Measurements from ENCODE around the gene PISD.

Gene PISD

DNA sequence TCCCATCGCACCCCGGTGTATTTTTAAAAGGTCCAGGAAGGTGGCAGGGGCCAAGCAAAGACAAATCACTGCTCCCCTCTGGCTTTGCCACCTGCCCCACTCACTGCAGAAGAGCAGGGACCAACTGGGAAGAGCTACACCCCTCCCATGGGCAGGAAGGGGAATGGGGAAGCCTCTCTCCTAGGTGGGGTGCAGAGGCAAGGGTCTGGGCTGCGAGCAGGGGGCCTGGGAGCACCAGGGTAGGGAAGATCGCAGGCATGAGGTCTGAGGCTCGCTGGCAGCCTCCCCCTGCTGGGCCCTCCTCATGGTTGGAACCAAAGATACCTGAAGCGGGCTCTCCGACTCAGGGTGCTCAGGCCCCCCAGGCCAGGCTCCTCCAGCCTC lies 36.8 kb downstream of the PISD start:
- DNase-seq: no peak

DNA sequence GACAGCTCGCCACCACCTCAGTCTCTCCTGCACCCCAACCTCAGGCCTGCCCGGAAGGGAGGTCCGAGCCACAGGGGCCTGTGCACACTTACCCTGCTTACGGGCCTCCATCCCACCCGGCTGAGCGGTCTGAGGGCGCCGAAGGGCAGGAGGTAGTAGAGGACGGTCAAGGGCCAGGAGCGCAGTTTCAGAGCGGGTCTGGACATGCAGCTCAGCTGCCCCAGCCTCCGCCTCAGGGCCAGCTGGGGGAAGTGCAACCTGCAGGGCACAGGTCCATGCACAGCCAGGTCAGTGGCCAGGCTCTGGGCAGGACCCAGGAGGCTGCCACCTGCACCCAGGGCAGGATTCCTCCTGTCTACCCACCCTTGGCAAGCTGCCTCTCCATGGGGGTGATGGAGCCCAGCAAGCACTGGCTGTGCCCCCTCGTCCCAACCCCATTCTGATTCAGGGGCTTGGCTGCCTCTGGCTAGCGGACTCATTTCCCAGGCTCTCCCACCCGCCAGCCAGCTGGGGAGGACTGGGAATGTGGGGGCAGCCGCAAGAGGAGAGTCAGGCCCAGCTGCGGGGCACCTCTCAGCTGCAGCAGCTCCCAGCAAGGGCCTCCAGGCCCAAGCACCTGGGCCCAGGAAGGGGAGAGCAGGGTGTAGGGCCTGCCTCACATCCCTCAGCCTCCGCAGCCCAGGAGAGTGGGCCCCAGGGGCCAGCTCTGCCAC lies 38.3 kb downstream of the PISD start:
- no peak for DNase-seq

DNA sequence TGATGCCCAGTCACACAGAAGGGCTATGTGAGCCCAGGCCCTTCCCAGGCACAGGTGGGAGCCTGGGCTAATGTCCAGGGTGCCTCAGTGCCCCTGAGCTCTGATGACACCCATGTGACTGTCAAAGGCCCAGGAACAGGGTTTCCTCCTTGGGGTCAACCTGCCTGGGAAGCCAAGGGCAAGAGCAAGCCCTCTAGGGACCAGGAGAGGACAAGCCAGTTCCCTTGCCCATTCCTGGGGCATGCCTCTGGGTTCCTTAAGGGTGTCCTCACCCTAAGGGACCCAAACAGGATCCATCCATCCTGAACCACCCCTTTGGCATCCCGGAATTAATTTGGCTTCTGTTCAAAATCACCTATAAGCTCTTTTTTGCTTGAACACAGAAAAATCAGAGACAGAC lies 39.0 kb downstream of the PISD start:
- no peak for DNase-seq

DNA sequence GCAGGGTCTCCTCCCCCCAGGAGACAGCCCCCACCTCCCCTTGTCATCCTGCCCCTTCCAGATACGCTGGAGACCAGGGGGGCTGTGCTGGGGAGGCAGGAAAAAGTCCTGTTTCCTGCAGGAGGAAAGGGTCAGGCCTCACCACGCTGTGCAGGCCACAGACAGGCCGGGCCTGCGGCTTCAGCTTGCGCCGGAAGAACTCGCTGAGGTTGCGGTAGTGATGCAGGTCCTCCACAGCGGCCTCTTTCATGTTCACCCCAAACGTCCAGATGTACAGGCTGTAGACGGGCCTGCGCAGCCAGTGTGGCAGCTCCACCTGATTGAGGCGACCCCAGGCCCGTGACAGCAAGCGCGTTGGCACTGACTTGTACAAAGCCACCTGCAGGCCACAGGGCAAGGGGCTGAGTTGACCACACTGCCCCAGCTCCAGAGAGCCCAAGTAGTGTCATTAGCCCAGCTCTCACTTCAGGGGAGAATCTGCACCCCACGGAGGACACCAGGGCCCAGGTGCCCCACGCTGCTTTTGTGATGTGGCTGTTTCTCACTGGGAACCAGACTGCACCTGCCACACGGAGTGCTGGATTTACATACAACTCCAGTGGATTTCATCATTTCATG lies 40.4 kb downstream of the PISD start:
- no peak for DNase-seq

DNA sequence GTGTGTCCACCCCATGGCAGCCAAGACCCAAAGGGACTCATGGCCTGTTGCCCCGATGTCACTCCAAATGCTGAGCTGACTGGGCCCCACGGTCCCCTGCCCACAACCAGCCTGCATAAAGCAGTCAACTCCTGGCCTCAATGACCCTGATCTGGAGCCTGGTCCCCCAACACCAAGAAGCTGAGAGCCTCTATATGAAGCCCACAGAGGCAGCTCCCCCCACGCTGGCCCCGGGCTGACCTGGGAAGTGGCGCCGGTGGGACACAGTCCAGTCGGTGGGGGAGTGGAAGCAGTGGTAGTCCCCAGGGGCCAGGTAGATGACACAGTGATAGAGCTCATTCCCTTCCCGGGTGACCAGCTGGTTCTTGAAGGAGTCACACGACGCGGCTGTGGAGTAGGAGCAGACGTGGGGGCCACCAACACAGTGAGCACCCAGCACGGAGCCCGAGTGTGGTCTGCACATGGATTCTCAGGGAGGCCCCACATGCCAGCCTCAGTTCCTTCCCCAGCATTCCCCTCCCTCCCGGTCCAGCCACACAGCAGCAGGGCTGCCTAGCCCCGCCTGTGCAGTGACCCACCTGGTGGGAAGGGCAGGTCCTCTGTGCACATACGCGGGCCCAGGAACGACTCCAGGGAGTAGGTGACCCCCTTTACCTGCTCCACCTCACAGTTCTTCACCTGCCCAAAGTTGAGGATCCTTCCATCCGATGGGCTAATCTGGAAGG lies 41.1 kb downstream of the PISD start:
- DNase-seq: no peak

DNA sequence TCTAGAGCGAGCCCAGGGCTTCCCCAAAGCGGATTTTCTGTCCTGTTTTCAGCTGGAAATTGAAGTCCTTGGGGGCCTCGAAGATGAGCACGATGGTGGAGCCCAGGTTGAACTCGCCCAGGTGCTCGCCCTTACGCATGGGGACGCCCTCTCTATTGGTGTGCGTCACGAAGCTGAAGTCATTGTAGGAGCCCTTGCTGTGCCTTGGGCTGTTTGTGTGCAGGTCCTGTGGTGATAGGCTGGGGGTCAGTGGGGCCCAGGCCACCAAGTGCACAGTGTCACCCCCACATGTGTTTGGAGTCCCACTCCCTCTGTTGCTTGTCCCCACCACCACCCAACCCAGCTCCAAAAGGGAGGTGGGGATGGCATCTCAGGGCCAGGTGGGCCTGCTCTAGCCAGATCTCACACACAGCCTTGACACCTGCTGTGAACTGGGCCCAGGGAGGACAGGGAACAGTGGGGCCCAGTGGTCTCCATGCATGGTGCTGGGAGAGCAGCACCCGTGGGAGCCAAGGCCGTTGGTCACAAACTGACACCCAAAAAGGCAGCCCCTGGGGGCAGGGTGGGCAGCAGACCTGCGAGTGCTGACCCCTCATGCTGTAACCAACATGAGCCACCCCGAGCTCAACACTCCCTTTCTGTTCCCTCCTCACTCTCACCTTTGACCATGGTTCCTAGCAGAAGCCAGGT lies 42.3 kb downstream of the PISD start:
- no peak for DNase-seq

DNA sequence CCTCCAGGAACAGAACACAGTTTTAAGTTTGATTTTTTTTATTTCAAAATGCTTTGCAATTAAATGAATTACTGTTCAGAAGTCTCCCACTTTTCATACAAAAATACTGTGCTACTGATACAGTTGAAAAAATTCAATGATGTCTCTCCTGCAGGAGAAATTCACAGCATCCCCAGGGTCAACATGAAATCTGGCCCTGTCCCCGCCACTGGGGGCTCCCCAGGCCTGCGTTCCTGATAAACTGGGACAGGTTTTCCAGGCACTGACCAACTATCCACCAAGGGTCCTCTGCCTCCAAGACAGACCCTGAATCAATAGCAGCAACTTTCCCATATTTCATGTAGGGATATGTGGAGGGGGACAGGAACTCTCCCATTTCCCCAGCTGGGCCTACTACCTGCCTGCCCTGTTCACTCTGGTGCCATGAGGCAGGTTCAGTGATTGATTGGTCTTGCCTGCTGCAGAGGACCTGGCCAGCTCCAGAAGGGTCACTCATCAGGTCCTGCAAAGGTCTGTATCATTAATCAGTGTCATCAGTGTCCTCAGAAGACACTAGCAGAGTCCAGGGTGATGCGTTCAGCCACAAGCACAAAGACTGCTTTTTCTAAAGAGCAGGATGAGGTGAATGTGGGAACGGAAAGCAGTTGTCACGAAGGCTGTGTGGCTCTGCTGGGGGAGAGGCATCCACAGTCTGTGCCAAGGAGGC lies 43.4 kb downstream of the PISD start:
- DNase-seq: no peak

DNA sequence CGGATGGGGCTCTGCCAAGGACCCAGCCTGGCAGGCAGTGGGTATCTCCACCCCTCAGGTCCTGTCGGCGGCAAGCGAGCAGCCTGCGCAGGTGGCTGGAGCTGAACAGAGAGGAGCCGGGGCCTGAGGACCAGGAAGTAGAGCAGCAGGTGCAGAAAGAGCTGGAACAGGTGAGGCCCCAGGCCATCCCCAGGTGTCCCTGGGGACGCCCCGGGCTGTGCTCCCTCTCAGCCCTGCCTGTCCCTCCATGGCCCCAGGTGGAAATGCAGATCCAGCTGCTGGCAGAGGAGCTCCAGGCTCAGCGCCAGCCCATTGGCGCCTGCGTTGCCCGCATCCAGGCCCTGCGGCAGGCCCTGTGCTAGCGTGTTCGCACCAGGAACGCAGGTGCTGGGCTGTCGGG lies 44.0 kb downstream of the PISD start:
- no peak for DNase-seq

DNA sequence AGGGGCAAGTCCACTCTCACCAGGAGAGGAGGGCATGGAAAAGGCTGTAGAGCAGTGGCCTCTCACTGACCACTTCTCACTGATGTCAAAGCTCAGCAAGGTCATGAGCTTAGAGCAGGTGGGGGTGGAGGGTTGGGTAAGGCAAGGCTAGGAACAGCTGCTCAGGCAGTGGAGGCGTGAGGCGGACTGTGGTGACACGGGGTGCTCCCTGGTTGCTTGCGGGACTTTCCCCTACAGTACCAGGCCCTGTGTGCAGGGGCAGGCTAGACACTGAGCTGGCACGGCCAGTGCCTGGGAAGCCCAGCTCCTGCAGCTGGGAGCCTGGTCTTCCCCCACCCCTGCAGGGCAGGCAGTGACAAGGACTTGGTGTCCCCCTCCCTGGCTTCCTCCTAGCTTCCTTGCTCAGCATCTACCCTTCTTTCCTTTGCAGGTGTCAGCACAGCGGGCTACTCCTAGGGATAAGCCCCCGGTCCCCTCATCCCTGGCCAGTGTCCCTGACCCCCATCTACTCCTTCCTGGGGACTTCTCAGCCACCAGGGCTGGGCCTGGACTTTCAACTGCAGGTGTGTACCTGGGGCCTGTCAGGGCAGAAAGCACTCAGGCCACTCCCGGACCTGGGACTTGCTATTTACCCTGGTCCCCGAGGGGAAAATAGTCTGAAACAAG lies 45.6 kb downstream of the PISD start:
- DNase-seq: no peak

DNA sequence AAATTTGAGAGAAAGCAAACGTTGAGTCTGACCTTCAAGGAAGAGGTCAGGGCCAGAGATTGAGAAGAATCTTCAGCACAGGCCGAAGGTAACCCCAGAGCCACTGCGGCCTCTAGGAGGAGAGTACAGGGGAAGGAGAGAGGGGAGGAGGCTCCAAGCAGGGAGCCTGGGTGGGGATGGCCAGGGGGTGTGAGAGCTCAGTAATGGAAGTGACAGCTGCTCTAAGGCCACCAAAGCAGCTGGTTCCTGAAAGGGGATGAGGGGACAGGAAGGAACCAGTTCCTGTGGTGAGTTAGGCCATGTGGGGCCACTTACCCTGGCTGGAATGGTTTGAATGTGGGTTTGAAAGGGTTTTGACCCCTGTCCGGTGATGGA lies 46.1 kb downstream of the PISD start:
- DNase-seq: no peak

DNA sequence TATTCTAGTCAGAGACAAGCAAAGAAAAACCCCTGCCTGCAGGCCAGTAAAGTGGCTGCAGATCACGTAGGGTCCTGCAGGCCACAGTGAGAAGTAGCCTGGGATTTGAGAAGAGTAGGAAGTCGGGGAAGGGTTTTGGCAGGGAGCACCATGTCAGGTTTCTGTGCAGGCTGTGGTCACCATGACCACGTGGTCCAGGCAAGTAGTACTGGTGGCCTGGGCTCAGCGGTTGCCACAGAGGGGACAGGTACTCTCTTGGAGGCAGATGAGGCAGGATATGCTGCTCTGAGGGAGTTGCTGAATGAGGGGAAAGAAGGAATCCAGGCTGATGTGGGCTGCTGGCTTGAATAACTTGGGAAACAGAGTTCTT lies 46.5 kb downstream of the PISD start:
- no peak for DNase-seq

DNA sequence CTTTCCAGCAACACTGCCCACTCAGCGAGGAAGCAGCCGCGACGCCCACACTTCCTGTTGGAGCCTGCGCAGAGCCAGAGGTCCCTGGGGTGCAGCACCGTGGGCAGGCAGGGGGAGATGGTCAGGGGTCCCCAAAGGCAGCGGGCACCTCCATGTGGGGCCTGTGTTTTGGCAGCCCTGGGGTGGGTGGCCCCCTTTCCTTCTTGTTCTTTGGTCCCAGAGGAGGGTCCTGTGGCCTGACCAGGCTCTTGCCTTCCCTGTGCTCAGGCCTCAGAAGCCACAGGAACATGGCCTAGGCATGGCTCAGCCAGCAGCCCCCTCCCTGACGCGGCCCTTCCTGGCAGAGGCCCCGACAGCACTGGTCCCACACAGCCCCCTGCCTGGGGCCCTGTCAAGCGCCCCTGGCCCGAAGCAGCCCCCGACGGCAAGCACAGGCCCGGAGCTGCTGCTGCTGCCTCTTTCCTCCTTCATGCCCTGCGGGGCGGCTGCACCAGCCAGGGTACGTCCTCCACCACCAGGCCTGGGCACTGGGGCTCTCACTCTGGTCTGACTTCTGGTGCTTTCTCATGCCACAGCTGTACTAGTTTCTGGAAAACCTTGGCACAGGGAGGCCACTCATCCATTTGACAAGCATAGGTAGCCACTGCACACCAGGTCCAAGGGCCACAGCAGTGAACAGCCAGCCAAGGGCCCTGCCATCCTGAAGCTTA lies 47.1 kb downstream of the PISD start:
- DNase-seq: no peak

DNA sequence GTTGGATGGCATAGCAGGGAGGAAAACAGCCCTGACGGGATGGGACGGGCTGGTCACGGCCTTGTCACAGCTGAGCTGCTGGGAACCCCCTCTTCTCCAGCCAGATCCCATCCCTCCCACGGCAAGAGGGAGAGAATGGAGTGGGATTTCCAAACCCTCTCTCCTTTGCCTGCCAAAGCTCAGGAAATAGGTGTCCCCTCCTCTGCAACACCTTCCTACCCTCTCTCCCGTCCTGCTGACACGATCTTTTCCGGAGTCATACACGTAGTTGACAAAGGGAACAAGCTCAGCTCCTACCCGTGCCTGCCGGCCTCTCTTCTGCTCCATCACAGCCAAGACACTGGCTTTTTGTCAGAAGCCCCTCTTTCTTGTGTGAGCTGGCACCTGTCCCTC lies 48.1 kb downstream of the PISD start:
- DNase-seq: no peak

DNA sequence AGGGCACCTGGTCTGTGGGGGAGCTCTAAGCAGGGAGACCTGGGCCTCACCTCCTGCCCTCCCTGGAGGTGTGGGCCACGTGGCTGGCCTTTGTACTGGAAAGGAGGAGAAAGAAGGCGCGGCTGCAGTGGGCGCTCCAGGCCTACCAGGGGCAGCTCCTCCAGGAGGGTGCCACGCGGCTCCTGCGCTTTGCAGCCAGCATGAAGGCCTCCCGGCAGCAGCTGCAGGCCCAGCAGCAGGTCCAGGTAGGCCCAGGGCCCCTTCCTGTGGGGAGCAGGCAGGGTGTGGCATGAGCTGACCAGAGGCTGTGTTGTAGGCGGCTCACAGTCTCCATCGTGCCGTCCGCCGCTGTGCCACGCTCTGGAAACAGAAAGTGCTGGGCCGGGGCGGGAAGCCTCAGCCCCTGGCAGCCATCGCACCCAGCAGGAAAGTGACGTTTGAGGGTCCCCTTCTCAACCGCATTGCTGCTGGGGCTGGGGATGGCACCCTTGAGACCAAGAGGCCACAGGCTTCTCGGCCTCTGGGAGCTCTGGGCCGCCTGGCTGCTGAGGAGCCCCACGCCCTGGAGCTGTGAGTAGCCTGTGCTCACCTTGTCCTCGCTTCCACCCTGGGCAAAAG lies 48.6 kb downstream of the PISD start:
- DNase-seq: no peak

DNA sequence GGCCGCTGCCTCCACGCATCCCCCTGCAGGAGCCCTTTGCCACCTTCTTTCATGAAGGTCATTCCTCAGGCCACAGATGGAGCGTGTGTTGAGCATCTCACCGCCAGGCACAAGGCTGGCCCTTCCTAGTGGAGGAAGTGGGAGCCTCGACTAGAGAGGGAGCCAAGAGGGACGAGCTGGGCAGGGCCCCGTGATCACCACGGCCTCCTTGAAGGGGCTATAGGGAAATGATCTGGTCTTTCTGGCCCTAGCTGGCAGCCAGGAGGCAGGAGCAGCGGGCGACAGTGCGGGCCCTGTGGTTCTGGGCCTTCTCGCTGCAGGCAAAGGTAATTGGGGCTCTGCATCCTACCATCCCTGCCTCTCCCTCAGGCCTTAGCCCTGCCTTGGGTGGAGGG lies 49.1 kb downstream of the PISD start:
- no peak for DNase-seq

DNA sequence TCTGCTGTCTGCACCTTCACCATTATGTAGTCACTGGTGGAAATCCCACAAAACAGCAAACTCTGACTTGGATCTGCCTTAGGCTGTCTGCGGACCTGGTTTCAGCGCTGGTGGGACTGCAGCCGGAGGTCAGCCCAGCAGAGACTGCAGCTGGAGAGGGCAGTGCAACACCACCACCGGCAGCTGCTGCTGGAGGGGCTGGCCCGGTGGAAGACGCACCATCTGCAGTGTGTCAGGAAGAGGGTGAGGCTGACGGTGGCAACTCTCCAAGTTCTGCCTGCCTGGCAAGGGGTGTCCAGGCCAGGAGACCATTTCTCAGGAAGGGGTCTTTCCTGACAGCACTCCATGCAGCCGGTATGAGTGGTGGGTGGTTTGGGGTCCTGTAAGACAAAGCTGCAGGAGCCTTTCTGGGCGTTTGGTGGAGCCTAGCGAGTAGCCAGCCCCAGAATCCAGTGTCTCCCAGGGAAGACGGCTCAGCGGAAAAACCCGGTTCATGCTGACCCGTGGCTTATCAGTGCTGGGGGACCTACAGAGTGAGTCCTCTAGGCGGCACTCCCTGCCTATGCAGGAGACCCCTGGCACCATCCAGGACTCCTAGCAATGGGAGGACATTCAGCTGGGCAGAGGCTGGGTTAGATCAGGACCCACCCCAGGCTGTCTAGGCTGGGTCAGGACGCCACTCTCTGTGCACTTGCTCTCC lies 50.8 kb downstream of the PISD start:
- no peak for DNase-seq

DNA sequence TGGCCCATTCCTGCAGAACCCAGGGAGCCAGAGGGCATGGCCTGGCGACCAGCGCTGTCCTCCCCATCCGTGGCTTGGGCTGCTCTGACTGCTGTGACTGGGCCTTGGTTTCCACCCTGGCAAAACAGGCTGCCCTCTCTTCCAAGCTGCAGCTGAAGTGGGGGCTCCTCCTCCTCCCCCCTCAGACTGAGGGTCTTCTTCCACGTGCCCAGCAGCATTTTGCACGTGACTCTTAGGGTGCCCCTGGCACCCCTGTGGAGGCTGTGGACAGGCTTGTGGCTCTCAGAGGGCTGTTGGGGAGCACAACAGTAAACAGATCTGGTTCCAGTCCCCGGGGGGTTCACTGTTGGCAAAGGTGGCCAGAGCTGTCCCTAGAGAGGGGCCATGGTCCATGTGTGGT lies 51.4 kb downstream of the PISD start:
- DNase-seq: no peak

DNA sequence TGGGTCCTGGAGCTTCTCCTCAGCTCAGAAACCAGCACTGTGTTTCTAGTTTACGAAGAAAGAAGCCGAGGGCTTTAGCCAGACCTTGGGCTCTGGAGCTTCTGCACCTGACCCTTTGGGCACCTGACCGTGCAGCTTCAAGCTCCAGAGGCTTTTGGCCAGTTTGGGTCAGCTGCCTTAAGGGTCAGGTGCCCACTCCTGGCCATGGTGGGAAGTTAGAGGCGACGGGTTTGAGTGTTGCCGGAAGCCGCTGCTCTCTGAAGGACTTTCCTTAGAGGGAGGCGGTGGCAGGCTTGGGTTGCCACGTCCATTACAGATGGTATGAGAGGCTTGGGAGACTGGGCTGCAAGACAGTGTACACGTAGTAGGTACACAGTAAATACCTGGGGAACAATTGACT lies 52.3 kb downstream of the PISD start:
- no peak for DNase-seq

DNA sequence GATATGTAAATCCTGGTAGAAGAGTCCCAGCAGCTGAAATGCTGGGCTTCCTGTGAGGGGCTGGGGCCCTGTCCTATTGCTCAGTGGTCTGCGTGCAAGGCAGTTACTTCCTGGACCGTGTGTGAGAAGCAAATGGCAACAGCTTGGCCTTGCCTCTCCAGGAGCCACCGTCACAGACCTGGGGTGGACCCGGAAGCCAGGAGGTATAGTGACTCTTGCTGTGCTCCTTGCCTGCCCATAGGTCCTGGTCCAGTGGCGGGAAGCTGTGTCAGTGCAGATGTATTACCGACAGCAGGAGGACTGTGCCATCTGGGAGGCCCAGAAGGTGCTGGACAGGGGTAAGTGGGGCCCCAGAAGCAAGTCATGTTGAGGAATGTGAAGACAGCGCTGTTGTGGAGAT lies 54.3 kb downstream of the PISD start:
- no peak for DNase-seq

DNA sequence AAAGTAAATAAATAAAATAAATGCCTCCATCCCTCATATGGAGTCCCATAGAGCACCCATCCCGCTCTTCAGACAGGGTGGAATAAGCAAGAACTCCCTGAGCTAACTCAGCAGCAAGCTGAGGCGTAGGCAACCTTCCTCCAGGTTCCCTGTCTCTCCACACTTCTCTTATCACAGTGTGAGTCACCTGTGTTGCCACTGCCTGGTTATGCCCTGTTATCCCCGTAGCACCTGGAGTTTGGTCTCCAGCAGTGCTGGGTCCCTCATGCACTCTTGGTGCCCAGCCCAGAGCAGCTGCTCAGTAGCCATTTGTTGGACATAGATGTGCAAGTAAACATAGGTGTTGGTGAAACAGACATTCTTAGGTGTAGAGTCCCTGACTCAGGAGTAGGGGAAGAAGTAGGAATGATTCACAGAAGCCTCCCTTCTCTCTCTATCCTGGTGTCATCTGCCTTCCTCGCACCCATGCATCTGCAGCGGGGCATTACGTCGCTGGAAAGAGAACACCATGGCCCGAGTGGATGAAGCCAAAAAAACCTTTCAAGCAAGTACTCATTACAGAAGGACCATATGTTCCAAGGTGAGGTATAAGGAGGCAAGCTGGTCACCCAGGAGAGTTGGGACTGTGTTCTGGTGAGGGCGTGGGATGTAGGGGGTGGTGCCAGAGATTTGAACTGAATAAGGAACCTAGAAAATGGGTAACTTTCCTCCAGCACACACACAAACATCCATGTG lies 56.0 kb downstream of the PISD start:
- peak in 1 of 2 experiments; percentile 17 for DNase-seq

All from NCI-H446 (cell line).